ENCODE results near the gene RCOR3.

DNA sequence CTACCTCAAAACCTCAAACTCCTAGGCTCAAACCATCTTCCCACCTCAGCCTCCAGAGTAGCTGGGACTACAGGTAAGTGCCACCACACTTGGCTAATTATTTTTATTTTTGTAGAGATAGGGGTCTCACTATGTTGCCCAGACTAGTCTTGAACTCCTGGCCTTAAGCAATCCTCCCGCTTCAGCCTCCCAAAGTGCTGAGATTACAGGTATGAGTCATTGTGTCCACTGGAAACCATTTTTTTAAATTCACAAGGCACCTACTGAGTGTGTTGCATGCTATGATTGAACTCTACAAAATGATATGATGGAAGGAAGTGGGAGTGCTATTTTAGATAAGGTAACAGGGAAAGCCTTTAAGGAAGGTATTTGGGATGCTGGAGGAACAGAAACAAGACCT lies 41.8 kb upstream of the RCOR3 start:
- no peak for TF ChIP-seq CTCF (conservative IDR thresholded peaks at IDR 0.05; ENCODE audit: low read length)
- no peak for TF ChIP-seq EZH2phosphoT487 (IDR thresholded peaks at IDR 0.05; ENCODE audit: borderline replicate concordance)
